GM12878 (cell line): Measurements from ENCODE around the gene PDE9A. TPM values are rescaled to one million over a fixed set of nuclear protein-coding genes. Genes with fewer than 3 reads are reported as not detected.

ENCODE experiments used
- ATAC-seq: fragments of 200-7000 bp; cut with Tn5 transposase; 3 replicates; pipeline ENCODE4 v1.9.1; 2020; ENCODE audit warnings: mild to moderate bottlenecking, moderate library complexity
- Bru-seq: library from RNA; stranded (reverse); fragments of 400-500 nt; gene quantifications from one replicate; lab custom pipeline; 2021; lab: Mats Ljungman, UMichigan
- BruChase-seq, 2 experiments: library from RNA; stranded (reverse); fragments of 400-500 nt; gene quantifications; one replicate each; lab custom pipeline; 2021; lab: Mats Ljungman, UMichigan
- BruUV-seq: library from RNA; stranded (reverse); fragments of 400-500 nt; replicated peaks from 2 replicates; lab custom pipeline; 2021; lab: Mats Ljungman, UMichigan
- CTCF ChIA-PET: fragments of 300-600 bp; sonication (Branson Sonifier 250); formaldehyde crosslinking; extraction: SDS; loops from one replicate; lab custom pipeline; 2021; ENCODE audit warnings: inconsistent platforms; lab: Yijun Ruan, JAX
- POLR2A ChIA-PET: fragments of 350-600 bp; formaldehyde crosslinking; extraction: SDS; loops from one replicate; lab custom pipeline; 2021; ENCODE audit warnings: inconsistent platforms; lab: Charles Lee
- RAD21 ChIA-PET: fragments of 300-600 bp; sonication (Branson Sonifier 250); formaldehyde crosslinking; loops from one replicate; lab custom pipeline; 2023; ENCODE audit warnings: antibody characterized with exemption; ENCODE audit not compliant: unreplicated experiment; lab: Charles Lee
- SMC1A ChIA-PET: fragments of 300-600 bp; sonication (Branson Sonifier 250); formaldehyde crosslinking; loops from one replicate; lab custom pipeline; 2023; ENCODE audit not compliant: unreplicated experiment, uncharacterized antibody; lab: Charles Lee
- DNase-seq: peaks from one replicate; pipeline ENCODE4 v3.0.0-alpha.2; 2011; ENCODE audit warnings: low read depth, low spot score
- FAIRE-seq: peaks from 3 replicates; lab custom pipeline; 2011; peaks lifted over from hg19 to GRCh38; lab: Jason Lieb, UNC
- H2AFZ ChIP-seq: 2 replicates; pipeline ENCODE4 v1.6.0; 2011; ENCODE audit warnings: low read depth, low read length, control low read depth; ENCODE audit not compliant: control insufficient read depth
- H3K27ac ChIP-seq: 2 replicates; pipeline ENCODE4 v1.5.1; 2011; ENCODE audit warnings: control low read depth; ENCODE audit not compliant: control insufficient read depth, insufficient read depth
- H3K27me3 ChIP-seq, 2 experiments: replicated peaks in 1 of 2; 2 replicates each; pipeline versions ENCODE4 v1.6.0 to v1.6.1; 2011; ENCODE audit warnings: low read length in 1 of 2; ENCODE audit not compliant: control insufficient read depth in 2 of 2, insufficient read depth in 2 of 2
- H3K36me3 ChIP-seq, 2 experiments: 2 replicates each; pipeline ENCODE4 v1.5.1; 2011; ENCODE audit warnings: low read length in 1 of 2; ENCODE audit not compliant: control insufficient read depth in 2 of 2, insufficient read depth in 2 of 2
- H3K4me1 ChIP-seq: 2 replicates; pipeline ENCODE4 v1.6.1; 2011; ENCODE audit warnings: mild to moderate bottlenecking, low read length, moderate library complexity, mixed read lengths; ENCODE audit not compliant: control insufficient read depth, insufficient read depth
- H3K4me2 ChIP-seq: 2 replicates; pipeline ENCODE4 v1.6.0; 2011; ENCODE audit warnings: control low read depth; ENCODE audit not compliant: control insufficient read depth, insufficient read depth
- H3K4me3 ChIP-seq: fragments of 200-600 bp; sonication (generic); 2 replicates; pipeline ENCODE4 v1.5.1; 2016
- H3K79me2 ChIP-seq: 2 replicates; pipeline ENCODE4 v1.6.0; 2011; ENCODE audit warnings: low read length; ENCODE audit not compliant: control insufficient read depth, insufficient read depth
- H3K9ac ChIP-seq: 2 replicates; pipeline ENCODE4 v1.8.0; 2011; ENCODE audit warnings: low read length, control low read depth, mixed read lengths; ENCODE audit not compliant: control insufficient read depth, insufficient read depth
- H3K9me3 ChIP-seq: replicated peaks from 3 replicates; pipeline ENCODE4 v1.5.1; 2011; ENCODE audit warnings: mild to moderate bottlenecking, low read length; ENCODE audit not compliant: control insufficient read depth, insufficient read depth
- H4K20me1 ChIP-seq: 2 replicates; pipeline ENCODE4 v1.6.0; 2011; ENCODE audit not compliant: control insufficient read depth, insufficient read depth
- CHD2 ChIP-seq: IDR thresholded peaks from 2 replicates; pipeline ENCODE4 v1.6.1; 2011; ENCODE audit warnings: low read depth, low read length, improper control_type of control experiment, borderline replicate concordance
- E4F1 ChIP-seq: fragments of 450-650 bp; IDR thresholded peaks from 2 replicates; pipeline ENCODE4 v1.6.1; 2018; ENCODE audit warnings: borderline replicate concordance, mild to moderate bottlenecking; ENCODE audit not compliant: partially characterized antibody
- GABPA ChIP-seq: IDR thresholded peaks from 2 replicates; pipeline ENCODE4 v1.6.1; 2014; ENCODE audit warnings: antibody characterized with exemption, low read depth, mild to moderate bottlenecking, inconsistent platforms
- LARP7 ChIP-seq: fragments of 450-650 bp; IDR thresholded peaks from 2 replicates; pipeline ENCODE4 v1.6.1; 2017; ENCODE audit warnings: mild to moderate bottlenecking
- NFYA ChIP-seq: IDR thresholded peaks from 2 replicates; pipeline ENCODE4 v1.6.1; 2011; ENCODE audit warnings: low read depth, mild to moderate bottlenecking, low read length, improper control_type of control experiment, borderline replicate concordance
- POLR2A ChIP-seq: IDR thresholded peaks from 2 replicates; pipeline ENCODE4 v1.6.1; 2011; ENCODE audit warnings: low read depth, mild to moderate bottlenecking, low read length
- RAD51 ChIP-seq: fragments of 450-650 bp; IDR thresholded peaks from 2 replicates; pipeline ENCODE4 v1.6.1; 2016; ENCODE audit warnings: moderate library complexity, mild to moderate bottlenecking, inconsistent platforms
- SMAD1 ChIP-seq: fragments of 450-650 bp; IDR thresholded peaks from 2 replicates; pipeline ENCODE4 v1.6.1; 2018; ENCODE audit warnings: mild to moderate bottlenecking, low read depth; ENCODE audit not compliant: partially characterized antibody
- SP1 ChIP-seq: IDR thresholded peaks from one replicate; pipeline ENCODE4 v1.6.1; 2011; ENCODE audit warnings: low read depth, low read length
- TCF3 ChIP-seq: IDR thresholded peaks from 2 replicates; pipeline ENCODE4 v1.6.1; 2012; ENCODE audit warnings: low read depth, mild to moderate bottlenecking, low read length, borderline replicate concordance; ENCODE audit not compliant: insufficient read depth
- ZBED1 ChIP-seq: IDR thresholded peaks from 2 replicates; pipeline ENCODE4 v1.6.1; 2016; ENCODE audit warnings: borderline replicate concordance
- ZNF687 ChIP-seq: fragments of 450-650 bp; IDR thresholded peaks from 2 replicates; pipeline ENCODE4 v1.6.1; 2017; ENCODE audit warnings: mild to moderate bottlenecking, moderate library complexity
- WGBS: methylation state at CpG from one replicate; pipeline ENCODE4 v1.1.6; 2016; ENCODE audit warnings: low lambda C conversion rate; ENCODE audit not compliant: insufficient replicate concordance, insufficient coverage; ENCODE audit errors: missing lambda C conversion rate; 5-methylcytosine and 5-hydroxymethylcytosine counted together
- in situ Hi-C: fragments of 300-500 bp; cut with MboI; formaldehyde crosslinking; loops from 9 replicates; pipeline ENCODE4 v1.14.3; 2018; ENCODE audit warnings: mixed read lengths
- intact Hi-C: fragments of 100-400 bp; cut with micrococcal nuclease; formaldehyde crosslinking; loops from one replicate; pipeline ENCODE4 v1.14.2; 2022; ENCODE audit not compliant: unreplicated experiment
- long read RNA-seq, 2 experiments: library from polyadenylated mRNA; unstranded; transcript quantifications; one replicate each; pipeline ENCODE4 v2.0.0, GENCODE V29; 2019 to 2020
- polyA minus RNA-seq, 3 experiments: library from RNA; depleted of rRNA, polyadenylated mRNA; stranded (reverse); fragments of >200 nt; gene quantifications; 2 replicates each; pipeline ENCODE4 v1.2.3, GENCODE V29; 2011
- polyA plus RNA-seq, 11 experiments: library from polyadenylated mRNA; depleted of rRNA in 4 of 11; unstranded in 6 of 11; stranded (reverse) in 5 of 11; fragments of >200 nt; fragmentation: Nextera tagmentation in 4 of 11; fragmentation: Illumina TruSeq in 1 of 11; extraction: Ambion mirVana in 4 of 11; extraction: Trizol in 1 of 11; gene quantifications; 1 replicate in 1 of 11; 2 replicates in 10 of 11; pipeline versions ENCODE4 v1.2.1 to v1.2.3, GENCODE V29; 2011 to 2016; ENCODE audit warnings: inconsistent platforms in 2 of 11, missing spikeins in 2 of 11, low read depth in 1 of 11
- total RNA-seq, 4 experiments: library from RNA; depleted of rRNA in 3 of 4; stranded (reverse); fragments of >200 nt in 3 of 4; fragmentation: Illumina TruSeq in 1 of 4; extraction: Trizol in 1 of 4; gene quantifications; 2 replicates each; pipeline versions ENCODE4 v1.2.1 to v1.2.3, GENCODE V29; 2013 to 2021

PDE9A gene
- 4.5 and 5.1 TPM in 2 replicates for total RNA-seq (2013; cell fraction: nucleolus; rRNA removed)
- total RNA-seq (2014; rRNA removed) (0.11 and 0.22 TPM in 2 replicates), total RNA-seq (2014; rRNA removed; fragmentation: Illumina TruSeq; extraction: Trizol) (0.36 and 0.51 TPM in 2 replicates), total RNA-seq (2021) (0.28 TPM in 1 of 2 replicates, not detected in the other), polyA plus RNA-seq (2011; rRNA removed) (0.45 and 0.53 TPM in 2 replicates), polyA plus RNA-seq (2014; fragmentation: Illumina TruSeq; extraction: Trizol) (0.24 and 0.32 TPM in 2 replicates), polyA plus RNA-seq (2014; fragmentation: Nextera tagmentation; extraction: Ambion mirVana) (under 1 TPM; 0.10 to 0.18 TPM), polyA plus RNA-seq (2014; rRNA removed) (0.08 and 0.29 TPM in 2 replicates), polyA plus RNA-seq (2016; fragmentation: Nextera tagmentation; extraction: Ambion mirVana) (under 1 TPM in 1 of 2 experiments, not detected in 1; 0.20 TPM), polyA minus RNA-seq (2011; rRNA and poly(A)+ RNA removed) (0.51 and 0.77 TPM in 2 replicates), Bru-seq, nascent RNA (percentile 29 among the genes with signal in this experiment), BruChase-seq, experiment 1, labeled RNA remaining after a 6-hour chase (percentile 37 among the genes with signal in this experiment), BruChase-seq, experiment 2, labeled RNA remaining after a 2-hour chase (percentile 25 among the genes with signal in this experiment)
- 0.42 TPM for polyA plus RNA-seq (2011; ENCODE audit: low read depth)
- 0.38 and 0.57 TPM in 2 replicates for polyA plus RNA-seq (2011; cell fraction: cytosol; rRNA removed)
- polyA plus RNA-seq (2011; cell fraction: nucleus; rRNA removed): 0.61 and 0.78 TPM in 2 replicates
- 0.76 and 0.88 TPM in 2 replicates for polyA plus RNA-seq (2012)
- polyA minus RNA-seq (2011; cell fraction: cytosol; rRNA and poly(A)+ RNA removed): not detected in 2 replicates
- polyA minus RNA-seq (2011; cell fraction: nucleus; rRNA and poly(A)+ RNA removed): 0.24 TPM in 1 of 2 replicates, not detected in the other
- long read RNA-seq, experiment 1: 0 reads
- long read RNA-seq, experiment 2: 0 reads

GRCh38 chr21:42653231-42654061 is at the start of gene PDE9A:
PDE9A (plus strand) TSS chr21:42653621; CDS start chr21:42653815, 194 bp downstream.
- no peak for ATAC-seq
- Histone ChIP-seq H3K9ac (no peak within 1 kb of the TSS), H3K4me1 (peaks cover 6% of the 10 kb centered on the region), H3K9me3 (no peaks in the 10 kb centered on the region), H3K36me3 (no peaks in the 10 kb centered on the region), H3K4me3 (no peak within 1 kb of the TSS), H3K27ac (no peak within 1 kb of the TSS), H3K27me3 (peaks cover 17 to 18% of the 10 kb centered on the region in 2 experiments), H2AFZ (no peak within 1 kb of the TSS), H3K4me2 (peak within 1 kb of the TSS; percentile 71), H4K20me1 (no peaks in the 10 kb centered on the region), H3K79me2 (no peaks in the 10 kb centered on the region)
- RAD21 ChIA-PET: interaction anchor here (0.8 kb wide), 1 partner anchor 124 kb away, joined by 4 read pairs; no protein-coding TSS in a partner anchor
- SMC1A ChIA-PET: no interaction called here
- TF ChIP-seq SP1 (no peak), E4F1 (no peak), POLR2A (no peak), NFYA (no peak), RAD51 (no peak), ZBED1 (no peak), TCF3 (no peak), GABPA (no peak), ZNF687 (no peak), SMAD1 (no peak), LARP7 (no peak), CHD2 (no peak)
- no peak for FAIRE-seq
- DNase-seq: no peak
- POLR2A ChIA-PET: no interaction called here
- BruUV-seq: no TSS peak
- intact Hi-C loops (no loop called here), in situ Hi-C loops (no loop called here)
- WGBS: 2% methylated on average over 38 of the region's 91 CpGs
- CTCF ChIA-PET: no interaction called here
